Epithelial cell of esophagus (primary cell): ENCODE measurements around the gene XPO4.
"Not testable (repeated sequence)": the region's sequence is repeated elsewhere in the genome, so short reads cannot be mapped to it uniquely, and the experiment has no call there.

Experiments used
- DNase-seq: peaks from one replicate; pipeline ENCODE4 v3.0.0; 2010; ENCODE audit warnings: low read depth
- H3K4me3 ChIP-seq: 2 replicates; pipeline ENCODE4 v1.5.1; 2011; ENCODE audit warnings: mild to moderate bottlenecking, low read length, control low read depth
- TF ChIP-seq, protein P1 (sequence below): IDR thresholded peaks from 2 replicates; pipeline ENCODE4 v1.5.1; 2011; ENCODE audit warnings: low read depth, mild to moderate bottlenecking, low read length, control low read depth, inconsistent platforms; ENCODE audit not compliant: insufficient read depth; ENCODE audit errors: missing control alignments

Gene XPO4

DNA sequence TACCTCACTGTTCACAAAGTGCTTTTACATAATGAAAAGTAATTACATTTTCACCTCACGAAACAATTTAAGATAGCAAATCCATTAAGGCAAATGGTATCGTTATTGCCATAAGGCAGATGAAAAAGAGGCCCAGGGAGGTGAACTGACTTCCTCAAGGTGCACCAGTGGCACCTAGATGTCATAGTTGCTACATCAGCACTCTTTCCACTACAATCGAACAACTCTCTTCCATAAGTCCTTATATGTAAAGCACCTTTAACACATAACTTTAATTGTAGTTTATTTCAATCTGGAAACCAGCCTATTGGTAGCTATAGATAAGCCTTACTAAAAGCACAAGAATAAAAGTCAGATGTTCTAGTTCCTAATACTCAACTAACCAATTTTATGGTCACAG lies 35.1 kb downstream of the XPO4 start:
- TF ChIP-seq, protein P1, sequence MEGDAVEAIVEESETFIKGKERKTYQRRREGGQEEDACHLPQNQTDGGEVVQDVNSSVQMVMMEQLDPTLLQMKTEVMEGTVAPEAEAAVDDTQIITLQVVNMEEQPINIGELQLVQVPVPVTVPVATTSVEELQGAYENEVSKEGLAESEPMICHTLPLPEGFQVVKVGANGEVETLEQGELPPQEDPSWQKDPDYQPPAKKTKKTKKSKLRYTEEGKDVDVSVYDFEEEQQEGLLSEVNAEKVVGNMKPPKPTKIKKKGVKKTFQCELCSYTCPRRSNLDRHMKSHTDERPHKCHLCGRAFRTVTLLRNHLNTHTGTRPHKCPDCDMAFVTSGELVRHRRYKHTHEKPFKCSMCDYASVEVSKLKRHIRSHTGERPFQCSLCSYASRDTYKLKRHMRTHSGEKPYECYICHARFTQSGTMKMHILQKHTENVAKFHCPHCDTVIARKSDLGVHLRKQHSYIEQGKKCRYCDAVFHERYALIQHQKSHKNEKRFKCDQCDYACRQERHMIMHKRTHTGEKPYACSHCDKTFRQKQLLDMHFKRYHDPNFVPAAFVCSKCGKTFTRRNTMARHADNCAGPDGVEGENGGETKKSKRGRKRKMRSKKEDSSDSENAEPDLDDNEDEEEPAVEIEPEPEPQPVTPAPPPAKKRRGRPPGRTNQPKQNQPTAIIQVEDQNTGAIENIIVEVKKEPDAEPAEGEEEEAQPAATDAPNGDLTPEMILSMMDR, result no peak
- no peak for DNase-seq
- no peak overlapping the region for H3K4me3 ChIP-seq

DNA sequence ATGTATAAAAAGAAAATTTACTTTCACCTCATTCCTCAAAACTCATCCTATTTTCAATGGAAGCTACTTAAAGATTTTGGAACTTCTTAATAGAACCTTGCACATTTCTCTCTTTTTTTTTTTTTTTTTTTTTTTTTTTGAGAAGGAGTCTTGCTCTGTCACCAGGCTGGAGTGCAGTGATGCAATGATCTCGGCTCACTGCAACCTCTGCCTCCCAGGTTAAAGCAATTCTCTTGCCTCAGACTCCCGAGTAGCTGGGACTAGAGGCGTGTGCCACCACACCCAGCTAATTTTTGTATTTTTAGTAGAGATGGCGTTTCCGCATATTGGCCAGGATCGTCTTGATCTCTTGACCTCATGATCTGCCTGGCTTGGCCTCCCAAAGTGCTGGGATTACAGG lies 40.9 kb downstream of the XPO4 start:
- DNase-seq, result peak; percentile 14

DNA sequence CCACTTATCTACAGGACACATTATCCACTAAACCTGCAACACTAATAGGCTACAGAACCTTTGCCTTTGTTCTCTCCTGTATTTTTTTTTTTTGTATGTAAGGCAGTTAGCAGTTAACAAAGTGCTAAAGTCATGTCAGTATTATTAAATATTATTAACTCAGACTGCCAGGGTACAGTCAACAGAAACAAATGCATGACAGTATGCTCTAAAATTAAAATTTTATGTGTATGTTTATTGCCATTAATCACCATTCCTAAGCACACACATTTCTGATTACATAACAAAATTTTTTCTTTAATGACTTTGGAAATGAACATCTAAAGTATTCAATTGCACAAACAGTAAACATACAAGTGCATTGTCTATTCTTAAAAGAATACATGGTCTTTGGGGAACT lies 41.7 kb downstream of the XPO4 start:
- TF ChIP-seq, protein P1, result no peak
- no peak for DNase-seq
- no peak overlapping the region for H3K4me3 ChIP-seq

More for the DNA sequence above, 40.9 kb downstream of the XPO4 start:
- H3K4me3 ChIP-seq, result not testable (repeated sequence)

DNA sequence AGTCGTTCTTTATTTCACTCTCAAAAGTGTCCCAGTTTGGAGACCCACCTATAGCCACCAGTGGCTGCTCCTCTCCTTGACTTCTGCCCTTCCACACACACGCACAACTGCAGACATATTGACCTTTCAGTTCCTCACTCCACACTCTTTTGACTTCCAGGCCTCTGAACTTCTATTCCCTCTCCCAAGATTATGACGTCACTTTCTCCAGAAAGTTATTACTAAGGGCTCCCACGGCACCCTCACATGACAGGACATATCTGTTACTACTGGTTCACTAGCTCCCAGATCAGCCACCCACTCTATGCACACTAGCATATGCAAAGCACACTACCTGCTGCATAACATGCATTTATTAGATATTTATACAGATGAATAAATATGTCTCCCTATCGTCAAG lies 45.9 kb downstream of the XPO4 start:
- DNase-seq, result no peak
- TF ChIP-seq, protein P1, result no peak

DNA sequence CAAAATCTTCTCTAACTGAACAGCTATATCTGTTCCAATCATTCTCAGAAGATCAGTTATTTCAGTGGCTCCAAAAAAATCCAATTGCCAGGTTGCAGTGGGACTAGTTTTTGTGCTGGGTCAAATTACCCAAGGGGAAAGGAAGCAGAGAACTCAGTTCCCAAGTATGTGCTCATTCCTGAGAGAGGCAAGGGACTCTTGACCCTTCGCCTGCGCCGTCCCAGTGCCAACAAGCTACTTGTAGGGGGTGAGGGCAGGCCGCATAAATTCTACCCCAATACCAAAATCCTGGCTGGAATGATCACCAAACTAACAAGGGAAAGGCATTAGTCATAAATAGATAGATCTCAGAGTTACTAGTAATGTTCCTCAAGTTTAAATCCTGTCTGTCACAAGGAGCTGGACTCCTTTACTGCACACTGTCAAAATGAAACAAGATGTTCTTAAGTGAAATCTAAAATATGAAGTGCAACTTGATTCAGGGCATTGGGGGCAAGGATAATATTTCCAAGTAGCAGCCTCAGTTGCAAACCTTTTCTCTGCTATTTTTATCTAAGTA lies 50.6 kb downstream of the XPO4 start:
- TF ChIP-seq, protein P1, result no peak
- DNase-seq, result no peak
- H3K4me3 ChIP-seq, result no peak overlapping the region

More for the DNA sequence above, 45.9 kb downstream of the XPO4 start:
- H3K4me3 ChIP-seq, result no peak overlapping the region

DNA sequence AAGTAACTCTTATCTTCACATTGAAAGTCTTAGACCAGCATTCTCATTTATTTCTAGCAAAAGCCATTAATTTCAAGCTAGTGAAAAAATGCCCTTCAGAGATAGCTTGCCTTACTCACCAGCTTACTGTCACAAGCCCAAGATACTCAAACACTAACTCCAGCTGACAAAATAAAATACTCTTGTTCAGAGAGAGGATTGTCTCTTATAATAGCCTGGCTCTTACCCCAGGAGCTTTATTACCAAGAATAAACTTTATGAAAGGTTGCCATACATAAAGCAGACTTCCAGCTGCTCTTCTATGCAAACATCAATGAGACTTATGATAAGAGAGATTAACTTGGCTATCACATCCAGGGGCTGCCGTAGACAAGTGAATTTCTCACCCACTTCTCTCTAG lies 53.6 kb downstream of the XPO4 start:
- TF ChIP-seq, protein P1, result no peak
- no peak overlapping the region for H3K4me3 ChIP-seq
- no peak for DNase-seq

DNA sequence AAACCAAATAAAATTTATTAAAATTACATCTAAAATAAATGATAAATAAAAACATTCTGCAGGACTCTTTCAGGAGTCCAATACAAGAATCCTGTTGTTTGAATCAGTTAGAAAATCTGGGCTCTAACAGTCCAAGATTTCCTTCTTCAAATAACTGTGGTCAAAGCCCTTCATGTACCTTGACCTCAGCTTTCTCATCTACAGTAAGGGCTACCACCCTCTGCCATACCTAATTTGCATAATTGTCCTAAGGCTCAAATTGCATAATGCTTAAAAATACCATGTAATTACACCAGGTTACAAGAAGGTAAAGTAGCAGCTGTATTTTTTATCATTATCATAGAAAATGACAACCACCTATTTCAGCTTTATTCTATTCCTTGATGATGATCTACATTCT lies 54.3 kb downstream of the XPO4 start:
- no peak for DNase-seq
- no peak overlapping the region for H3K4me3 ChIP-seq
- TF ChIP-seq, protein P1, result no peak
